GM11168 (cell line): ENCODE results near the gene INTS1.

Experiments
- in situ Hi-C: fragments of 300-500 bp; cut with MboI; formaldehyde crosslinking; loops from one replicate; pipeline ENCODE4 v1.12.0; 2022; ENCODE audit warnings: low sequenced_read_pairs; ENCODE audit not compliant: unreplicated experiment

The INTS1 gene

DNA sequence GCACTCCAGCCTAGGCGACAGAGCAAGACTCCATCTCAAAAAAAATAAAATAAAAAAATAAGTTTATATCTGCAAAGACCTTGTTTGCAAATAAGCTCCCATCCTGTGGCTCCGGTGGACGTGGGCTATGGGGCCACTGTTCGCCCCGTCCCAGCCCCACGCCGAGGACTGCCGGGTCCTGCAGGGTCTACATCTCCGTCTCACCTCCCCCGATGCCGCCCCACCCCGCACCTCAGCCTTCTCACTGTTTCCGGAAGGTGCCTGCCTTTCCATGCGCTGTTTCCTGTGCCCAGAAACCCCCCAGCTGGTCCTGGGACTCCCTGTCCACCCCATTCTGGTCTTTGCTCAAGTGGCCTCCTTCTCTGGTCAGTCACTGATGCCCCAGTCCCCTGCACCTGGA, 5.0 kb upstream of the INTS1 start:
- in situ Hi-C loops = no loop called here

DNA sequence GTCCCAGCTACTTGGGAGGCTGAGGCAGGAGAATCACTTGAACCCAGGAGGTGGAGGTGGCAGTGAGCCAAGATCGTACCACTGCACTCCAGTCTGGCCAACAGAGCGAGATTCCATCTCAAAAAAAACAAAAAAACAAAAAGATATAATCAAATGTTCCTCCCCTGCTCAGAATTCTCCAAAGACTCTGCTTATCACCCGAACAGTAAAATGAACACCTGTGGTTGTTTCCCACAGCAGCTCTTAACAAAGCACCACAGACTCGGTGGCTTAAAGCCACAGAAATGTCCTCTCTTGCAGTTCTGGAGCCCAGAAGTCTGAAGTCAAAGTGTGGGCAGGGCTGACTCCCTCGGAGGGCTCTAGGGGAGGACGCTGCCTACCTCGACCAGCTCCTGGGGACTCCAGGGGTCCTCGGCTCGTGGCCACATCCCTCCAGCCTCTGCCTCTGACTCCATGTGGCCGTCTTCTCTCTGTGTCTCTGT, 4.1 kb upstream of the INTS1 start:
- in situ Hi-C loops = no loop called here

DNA sequence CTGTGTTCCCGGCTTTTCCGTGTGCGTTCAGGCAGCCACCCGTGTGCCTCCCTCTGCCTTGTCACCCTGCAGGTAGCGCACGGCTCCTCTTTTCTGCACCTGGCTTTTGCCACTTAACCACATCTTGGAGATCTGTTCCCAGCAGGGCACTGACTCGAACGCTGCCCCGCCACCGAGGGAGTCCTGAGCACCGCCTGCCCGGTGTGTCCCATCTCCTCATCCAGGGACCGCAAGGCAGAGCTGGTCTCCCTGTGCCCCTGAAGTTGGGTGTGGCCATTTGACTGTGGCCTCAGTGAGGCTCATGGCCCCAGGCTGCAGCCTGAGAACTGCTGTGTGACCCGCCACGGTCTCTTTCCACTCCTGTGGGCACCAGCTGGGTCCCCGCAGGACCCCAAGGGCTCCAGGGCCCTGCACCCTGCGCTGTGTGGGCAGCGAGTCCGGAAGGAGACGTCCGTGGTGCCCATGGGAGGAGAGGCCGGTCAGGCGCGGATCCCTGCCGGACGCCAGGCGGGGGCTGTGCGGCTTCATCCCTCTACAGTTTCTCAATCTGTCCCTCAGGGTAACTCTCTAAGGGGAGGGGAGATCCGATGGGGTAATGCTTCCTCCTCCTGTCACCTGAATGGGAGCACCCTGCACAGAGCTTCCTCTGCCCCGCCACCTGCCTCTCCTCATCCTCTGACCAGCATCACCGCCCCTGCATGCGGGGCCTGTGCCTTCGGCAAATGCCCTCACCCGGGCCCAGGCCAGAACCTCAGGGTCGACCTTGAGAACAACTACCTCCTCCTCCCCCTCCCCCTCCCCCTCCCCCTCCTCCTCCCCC, 1.8 kb upstream of the INTS1 start:
- in situ Hi-C loops = no loop called here

DNA sequence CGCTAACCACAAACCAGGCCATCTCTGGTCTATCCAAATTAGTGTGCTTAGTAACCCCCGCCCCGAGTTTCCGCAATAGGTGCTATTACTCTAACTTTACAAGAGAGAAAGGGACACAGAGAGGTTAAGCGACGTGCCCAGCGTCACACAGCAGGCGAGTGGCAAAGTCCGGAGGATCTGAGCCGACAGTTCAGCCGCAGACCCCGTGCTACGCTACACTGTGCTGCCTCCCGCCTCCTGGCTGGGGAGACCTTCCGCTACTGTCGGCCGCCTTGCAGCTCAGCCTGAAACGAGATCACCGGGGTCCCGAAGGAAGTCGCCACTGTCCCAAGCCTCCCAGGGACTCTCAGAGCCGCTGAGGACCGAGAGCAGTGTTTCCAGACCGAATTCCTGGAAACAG, 799 bp downstream of the INTS1 start:
- in situ Hi-C loops = no loop called here

DNA sequence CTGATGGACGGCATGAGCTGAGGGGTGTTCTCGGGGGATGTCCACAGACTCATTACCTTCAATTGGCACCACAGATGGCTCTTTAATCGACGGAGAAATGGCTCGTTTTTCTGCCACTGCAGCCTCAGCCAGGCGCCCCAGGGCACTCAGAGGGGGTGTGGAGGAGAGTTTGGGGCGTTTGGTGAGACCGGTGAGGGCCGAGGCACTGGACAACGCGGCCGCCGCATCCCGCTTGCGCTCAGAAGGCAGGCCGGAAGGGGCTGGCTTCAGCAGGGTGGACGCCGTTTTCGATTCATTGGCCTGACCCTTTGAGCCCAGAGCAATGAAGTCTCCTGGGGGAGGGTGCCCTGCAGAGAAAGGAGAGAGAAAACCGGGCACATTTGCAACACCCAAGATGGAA, 1.3 kb downstream of the INTS1 start:
- in situ Hi-C loops = no loop called here

DNA sequence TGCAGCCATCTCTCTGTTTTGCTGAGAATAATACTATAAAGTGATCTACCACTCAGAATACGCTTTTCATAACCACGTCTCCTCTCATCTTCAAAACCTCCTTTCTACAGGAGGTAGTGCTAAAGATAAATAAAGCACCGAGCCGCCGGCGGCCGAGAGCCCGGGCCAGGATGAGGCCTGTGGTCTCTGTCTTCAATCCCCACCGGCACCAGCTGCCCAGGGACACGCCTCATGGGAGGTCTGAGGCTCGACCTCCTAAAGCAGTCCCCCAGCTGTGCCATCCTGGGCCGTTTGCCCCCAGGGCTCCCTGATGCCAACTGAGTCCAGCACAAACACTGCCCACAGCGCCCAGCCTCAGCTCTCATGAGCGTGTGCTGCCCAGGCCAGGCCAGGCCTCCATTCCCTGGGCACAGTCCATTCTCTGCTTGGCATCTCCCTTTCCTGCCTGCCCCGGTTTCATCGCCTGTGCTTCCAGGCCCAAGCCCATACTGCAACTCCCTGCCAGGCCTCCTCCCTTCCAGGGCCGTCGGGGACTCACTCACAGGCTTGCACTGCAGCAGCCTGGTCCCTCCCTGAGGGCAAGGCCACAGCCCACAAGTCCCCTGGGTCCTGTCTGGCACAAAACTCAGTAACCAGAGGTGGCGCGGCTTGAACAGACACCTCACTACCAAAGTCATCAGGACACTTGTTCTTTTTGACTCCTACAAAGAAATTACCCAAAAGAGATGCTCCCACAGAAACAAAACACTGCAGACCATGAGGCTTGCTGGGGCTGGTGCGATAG, 2.5 kb downstream of the INTS1 start:
- in situ Hi-C loops = no loop called here

DNA sequence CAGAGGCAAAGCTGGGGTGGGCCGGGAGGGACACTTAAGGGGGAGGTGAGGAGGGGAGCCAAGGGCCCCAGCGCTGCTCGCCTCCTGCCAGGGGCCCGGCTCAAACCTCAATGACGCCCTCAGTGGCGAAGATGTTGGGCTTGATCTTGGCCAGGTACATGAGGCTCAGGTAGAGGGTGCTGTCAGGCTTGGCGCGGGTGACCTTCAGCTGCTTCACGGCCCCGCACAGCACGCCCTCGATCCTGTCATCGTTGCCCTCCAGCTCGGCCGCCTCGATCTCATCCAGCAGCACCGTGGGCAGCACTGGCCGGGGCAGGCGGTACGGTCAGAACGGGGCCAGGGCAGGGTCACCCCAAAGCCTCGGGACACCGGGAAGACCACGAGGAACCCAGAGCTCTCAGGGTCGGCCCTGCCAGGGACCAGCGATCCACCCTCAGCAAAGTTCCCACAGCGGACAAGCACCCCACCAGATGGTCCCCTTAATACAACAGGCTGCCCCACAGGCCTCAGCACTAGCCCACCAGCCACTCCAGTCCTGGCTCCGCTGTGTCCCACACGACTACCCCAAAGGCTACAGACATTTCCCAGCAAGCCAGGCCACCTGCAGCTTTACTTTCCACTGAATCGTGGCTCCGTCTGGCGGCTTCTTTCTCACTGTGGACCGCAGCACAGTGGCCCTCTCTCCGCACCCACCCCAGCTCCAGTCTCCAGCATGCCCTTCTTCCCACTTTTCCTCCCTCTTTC, 4.0 kb downstream of the INTS1 start:
- in situ Hi-C loops = no loop called here

DNA sequence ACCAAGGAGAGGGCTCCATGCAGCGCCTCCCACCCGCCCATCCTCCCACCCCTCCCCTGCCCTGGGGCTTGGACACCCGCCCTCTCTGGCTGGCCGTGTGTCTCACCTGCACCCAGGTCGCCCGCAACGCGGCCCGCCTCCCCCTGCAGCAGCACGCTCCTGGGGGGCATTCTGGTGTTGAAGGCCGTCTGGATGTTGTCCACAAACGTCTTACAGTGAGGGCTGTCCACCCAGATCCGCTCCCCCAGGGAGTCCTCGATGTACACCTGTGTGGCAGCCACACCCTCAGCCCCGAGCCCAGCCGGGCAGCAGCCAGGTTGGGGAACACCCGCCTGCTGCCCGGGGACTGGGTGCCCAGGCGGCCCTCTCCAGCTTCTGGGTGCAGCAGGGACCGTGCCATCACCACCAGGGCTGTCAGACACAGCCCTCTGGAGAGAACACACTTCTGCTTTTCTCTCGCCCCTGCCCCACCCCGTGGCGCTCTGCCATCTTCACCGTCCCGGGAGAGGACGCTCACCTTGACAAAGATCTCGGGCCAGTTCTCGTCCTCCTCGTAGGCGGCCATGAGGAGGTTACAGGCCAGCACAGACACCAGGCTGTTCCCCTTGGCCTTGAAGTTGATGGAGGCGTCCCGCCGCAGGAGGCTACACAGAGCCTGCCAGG, 4.7 kb downstream of the INTS1 start:
- in situ Hi-C loops = no loop called here

DNA sequence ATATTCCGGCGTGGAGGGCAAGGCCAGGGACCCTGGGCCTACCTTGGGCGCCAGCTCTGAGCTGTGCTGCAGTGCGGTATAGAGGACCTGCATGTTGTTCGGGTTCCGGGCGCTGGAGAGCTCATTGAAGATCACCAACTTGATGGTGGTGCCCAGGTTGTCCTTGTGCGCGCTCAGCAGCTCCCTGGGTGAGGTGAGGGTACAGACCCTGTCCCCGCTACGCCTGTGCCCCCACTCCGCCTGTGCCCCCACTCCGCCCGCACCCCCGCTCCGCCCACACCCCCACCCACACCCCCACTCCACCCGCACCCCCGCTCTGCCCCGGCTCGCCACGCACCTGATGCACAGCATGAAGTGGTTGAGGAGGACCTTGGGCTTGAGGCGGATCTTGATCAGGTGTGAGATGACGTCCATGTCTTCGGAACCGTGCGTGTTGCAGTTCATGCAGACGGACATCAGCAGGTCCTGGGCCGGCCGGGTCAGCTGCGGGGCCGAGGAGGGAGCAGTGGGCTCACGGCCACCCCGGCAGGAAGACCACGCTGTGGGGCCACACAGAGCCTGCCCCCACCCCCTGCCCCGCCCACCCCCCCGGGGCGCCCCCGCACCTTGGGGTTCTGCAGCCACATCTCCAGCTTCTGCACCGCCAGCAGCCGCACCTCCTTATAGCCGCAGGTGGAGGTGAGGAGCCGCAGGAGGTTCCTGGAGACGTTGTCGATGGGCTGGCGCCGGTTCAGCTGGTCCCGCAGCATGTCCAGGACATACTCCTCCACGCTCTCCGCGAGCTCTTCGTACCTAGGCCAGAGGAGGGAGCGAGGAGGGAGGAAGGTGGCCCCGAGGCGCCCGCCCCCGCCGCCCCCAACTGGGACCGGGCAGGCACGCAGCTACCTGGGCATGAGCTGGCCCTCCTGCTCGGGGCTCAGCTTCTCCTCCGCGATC, 5.6 kb downstream of the INTS1 start:
- in situ Hi-C loops = no loop called here

DNA sequence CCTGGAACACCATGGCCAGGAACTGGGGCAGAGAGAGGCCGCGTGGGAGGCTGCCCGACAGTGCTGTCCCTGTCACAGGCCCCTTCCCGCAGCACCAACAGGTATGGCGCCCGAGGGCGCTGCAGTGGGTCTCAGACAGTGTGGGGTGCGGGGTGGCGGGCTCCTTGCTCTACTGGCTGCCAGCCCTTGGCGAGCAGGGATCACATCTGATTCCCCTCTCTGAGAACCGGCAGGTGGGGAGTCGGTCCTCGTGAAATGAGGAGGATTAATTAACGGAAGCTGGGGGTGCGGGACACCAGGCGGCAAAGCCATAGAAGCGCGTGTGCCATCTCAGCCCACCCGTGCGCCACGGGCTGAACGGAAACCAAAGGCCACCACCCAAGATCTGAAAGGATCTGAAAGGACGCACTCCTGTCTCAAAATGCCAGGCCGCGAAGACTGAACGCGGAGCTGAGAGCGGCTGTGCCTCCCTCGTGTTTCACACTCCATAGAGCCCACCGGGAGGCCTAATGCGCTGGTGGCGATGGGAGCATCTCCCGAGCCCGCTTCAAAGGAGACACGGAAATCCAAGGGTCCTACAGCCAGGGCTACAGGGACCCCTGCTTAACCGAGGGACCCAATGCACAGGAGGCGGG, 6.8 kb downstream of the INTS1 start:
- in situ Hi-C loops = no loop called here

DNA sequence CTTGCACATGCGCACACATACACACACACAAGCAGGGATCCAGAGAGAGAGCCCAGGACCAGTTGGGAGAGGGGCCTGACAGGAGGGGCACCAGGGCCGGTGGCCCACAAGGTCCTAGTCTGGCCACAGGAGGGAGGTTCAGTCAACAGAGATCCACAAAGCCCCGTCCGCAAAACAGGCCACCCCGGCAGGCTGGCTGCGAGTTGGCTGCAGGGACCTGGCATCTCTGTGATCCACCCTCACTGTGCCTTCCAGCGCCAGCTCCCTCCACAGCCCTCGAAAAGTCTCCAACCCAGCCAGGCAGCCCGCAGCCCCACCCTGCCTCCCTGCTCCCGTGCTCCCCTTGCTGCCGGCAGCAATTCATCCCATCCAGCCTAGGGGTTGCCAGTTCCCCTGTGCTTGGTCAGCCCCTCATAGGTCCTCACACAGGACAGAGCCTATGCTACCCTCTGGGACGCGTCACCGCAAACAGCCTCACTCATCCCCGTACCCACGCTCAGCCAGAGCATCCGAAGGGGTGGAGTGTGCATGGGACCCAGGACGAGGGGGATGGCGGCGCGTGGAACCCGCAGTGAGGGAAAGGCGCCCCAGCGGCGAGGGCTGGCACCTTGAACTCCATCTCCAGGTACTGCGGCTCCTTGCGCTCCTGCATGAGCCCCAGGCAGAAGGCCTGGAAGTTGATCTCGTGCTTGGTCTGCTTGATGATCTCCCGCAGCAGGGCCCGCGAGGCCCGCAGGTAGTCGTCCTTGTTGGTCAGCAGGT, 7.5 kb downstream of the INTS1 start:
- in situ Hi-C loops = no loop called here

DNA sequence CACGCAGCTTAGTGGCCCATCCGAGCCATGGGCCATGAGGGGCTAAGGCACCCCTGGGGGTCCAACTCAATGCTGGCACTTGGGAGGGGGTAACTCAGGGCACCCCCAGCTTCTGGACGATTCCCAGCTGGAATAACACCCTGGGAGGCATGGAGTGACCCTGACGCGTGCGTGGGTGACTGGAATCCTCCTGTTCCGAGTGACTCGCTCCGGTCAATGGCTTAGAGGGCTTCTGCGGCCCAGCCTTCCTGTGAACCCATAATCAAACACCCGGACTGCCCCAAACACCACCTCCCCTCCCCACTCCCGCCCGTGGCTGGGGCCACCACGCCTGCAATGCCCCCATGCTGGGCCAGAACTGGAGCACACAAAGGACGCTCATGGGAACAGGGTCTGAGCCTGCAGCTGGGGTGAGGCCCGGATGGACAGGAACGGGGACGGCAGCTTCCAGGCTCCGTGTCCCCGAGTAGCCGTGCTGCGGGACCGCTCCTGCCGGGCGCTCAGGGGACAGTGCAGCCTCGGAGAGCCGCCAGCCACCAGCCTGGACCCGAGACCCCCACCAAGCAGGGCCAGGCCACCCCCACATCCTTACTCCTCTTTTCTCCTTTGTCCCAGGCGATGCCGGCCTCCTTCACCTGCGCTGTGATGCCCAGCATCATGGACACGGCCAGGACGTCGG, 8.5 kb downstream of the INTS1 start:
- in situ Hi-C loops = no loop called here

DNA sequence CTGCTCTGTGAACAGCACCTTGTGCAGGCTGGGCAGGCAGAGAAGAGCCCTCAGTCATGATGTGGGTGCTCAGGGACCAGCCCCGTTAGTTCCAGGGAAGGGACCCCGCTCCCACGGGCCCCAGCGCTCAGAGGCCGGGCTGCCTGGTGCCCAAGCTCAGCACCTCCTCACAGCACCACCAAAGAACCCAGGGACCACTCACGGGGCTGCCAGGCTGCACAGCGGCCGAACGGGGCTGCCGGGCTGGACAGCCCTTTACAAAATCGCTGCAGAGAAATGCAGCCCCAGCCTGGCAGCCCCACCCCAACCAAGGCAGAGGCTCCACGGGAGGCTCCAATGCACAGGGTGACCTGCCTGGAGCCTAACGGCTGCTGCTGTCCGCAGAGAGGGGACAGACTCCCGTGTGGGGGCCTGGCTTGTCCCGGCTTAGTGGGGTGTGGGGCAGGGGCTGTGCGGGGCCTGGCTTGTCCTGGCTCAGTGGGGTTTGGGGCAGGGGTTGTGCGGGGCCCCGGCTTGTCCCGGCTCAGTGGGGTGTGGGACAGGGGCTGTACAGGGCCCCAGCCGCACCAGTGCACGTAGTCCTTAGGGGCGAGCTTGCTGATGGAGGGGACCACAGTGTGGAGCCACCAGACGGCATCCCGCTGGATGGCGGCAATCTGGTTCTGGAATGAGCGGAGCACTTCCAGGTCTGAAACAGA, 9.2 kb downstream of the INTS1 start:
- in situ Hi-C loops = no loop called here

DNA sequence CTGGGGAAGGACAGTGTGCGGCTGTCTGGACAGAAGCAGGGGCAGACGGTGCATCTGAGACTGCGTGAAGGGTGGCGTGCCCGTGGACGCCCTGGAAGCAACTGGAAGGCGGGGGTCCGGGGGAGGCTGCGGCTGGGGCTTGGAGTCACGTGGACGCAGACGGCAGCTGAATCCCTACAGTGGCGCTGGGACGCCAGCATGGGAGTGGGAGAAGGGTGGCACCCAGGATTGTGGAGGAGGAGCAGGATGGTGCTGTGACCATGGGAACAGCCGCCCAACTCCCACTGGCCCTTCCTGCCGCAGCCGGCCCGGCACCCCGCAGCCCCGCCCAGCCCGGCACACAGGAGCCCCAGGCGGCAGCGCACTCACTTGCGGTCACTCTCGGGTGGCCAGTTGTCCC, 9.7 kb downstream of the INTS1 start:
- in situ Hi-C loops = no loop called here

DNA sequence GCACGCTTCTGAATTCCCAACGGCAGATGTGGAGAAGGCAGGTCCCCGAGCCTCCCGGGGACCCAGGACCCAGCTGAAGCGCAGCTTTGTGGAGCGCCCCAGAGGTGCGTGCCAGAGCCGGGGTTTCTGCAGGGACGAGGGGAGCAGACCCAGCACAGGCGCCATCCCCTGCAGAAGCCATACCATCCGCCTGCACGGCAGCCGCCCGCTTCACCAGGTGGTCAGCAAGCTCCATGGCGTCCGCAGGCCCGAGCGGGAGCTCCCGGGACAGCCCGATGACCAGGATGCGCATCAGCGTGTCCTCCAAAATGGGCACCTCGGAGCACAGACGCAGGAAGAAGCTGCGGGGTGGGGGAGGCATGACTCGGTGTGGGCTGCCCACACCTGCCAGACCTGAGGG, 10.6 kb downstream of the INTS1 start:
- in situ Hi-C loops = no loop called here

DNA sequence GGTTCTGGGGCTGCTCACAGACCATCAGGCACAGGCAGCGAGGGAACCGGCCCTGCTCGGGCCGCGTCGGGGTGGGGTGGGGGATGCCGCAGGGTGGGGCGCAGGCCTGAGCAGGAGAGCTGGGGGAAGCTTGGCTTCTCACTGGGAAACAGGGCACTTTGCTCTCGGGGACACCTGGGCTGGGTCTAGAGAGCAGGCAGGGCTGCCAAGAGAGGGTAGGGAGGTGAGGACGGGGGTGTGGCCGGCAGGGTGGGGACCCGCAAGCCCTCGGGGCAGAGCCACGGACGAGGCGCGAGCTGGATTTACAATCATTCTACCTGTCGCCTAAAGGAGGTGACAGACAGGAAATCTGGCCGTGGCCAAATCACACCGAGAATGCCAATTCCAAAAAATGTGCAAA, 11.1 kb downstream of the INTS1 start:
- in situ Hi-C loops = no loop called here

DNA sequence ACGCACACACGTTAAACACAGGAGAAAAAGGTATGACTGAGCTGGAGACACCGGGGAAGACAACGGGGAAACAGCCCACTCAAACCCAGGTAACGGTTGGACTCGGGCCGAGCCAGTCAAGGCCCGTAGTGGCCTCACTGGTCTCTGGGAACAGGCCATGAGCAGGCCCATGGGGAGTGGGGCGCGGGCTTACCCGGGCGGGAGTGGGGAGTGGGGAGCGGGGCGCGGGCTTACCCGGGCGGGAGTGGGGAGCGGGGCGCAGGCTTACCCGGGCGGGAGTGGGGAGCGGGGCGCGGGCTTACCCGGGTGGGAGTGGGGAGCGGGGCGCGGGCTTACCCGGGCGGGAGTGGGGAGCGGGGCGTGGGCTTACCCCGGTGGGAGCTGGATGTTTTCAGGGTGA, 11.5 kb downstream of the INTS1 start:
- in situ Hi-C loops = no loop called here
